GM18868 (cell line): Measurements from ENCODE around the gene ADAM10.

ENCODE experiments used
- ATAC-seq: cut with Tn5 transposase; IDR thresholded peaks from one replicate; pipeline ENCODE4 v1.9.1; 2021; ENCODE audit warnings: mild to moderate bottlenecking, moderate library complexity; ENCODE audit not compliant: unreplicated experiment

ADAM10 gene

DNA sequence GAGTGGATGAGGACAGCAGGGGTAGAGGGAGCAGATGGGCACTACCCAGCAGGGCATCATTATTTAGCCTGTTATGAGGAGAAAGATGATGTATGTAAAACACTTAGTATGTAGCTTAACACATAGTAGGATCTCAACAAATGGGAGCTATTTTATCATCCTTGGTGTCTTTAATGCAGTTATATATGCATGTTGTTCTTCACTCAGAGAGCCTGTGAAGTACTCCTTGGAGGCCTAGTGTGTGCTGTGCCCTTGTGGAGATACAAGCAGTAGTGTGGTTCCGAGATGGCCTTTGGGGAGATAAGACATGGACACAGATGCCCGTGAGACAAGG is 193.5 kb downstream of the ADAM10 start:
- ATAC-seq, result no peak

DNA sequence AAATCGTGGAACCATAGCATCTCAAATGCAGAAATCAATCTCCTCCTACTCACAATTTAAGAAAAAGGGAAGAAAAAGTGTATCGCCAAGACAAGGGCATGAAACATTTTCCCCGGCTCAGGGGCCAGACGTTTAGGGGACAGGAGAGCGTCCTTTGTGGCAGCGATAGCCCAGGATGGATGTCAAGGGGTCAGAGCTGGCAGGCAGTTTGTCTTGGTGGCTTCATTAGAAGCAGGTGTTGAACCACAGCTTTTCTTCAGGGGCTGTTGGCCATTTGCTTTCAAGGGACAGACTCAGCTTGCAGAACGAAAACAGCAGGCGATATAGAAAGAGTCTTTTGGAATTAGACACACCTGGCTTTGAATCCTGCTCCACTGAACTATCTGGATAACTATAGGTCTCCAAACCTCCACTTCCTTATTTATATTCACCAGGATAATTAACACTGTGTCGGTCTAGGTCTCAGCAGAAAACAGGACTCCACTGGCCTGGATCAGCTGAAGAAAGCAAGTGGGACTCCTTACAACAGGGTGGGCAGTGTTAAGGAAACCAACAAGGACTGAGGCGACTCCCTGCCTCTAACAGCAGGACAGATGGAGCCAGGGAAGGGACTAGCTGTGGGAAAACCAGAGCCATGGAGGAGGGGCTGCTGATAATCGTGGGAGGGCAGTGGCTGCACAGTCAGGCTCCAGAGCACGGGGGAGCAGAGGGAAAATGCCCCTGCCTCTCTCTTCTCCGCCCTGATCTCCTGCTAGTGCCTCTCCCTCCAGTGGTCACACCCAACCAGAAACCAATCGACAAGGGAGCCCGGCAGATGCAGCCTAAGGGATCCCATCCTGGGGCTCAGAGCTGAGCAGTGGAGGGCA is 194.1 kb downstream of the ADAM10 start:
- ATAC-seq, result no peak

DNA sequence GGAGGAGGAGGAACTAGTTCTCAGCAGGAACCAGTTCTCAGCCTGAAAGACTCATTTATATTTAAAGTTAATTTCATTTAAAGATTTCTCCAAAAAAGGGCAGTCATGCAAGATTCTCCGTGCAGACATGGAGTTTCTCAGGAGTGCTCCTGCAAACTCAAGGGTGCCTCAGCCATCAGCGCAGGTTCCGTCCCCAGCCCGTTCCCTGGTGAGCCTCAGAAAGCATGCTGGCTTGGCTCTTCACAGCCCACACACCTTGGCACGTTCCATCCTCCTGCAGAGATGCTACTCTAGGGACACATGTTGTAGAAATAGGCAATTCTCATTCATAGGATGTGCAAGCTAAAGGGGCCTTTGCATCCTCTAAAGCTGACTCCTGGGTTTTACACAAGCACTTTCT is 194.7 kb downstream of the ADAM10 start:
- no peak for ATAC-seq

DNA sequence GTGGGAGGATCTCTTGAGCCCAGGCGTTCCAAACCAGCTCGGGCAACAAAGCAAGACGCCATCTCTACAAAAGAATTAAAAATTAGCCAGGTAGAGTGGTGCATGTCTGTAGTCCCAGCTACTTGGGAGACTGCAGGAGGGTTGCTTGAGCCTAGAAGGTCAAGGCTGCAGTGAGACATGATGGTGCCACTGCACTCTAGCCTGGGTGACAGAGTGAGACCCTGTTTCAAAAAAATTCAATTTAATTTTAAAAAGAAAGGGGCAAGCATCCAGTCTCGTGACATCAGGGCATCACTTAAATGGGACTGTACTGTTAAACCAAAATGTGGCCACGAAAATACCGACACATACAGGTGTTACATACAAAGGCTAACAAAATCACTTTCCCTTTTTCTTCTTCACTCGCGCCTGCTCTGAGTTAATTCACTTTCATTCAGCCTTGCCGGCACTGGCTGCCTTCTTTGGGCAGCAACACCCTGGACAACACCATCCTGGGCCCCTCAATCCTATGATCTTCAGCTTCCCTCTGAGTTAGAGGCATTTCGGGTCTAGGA is 196.1 kb downstream of the ADAM10 start:
- no peak for ATAC-seq

DNA sequence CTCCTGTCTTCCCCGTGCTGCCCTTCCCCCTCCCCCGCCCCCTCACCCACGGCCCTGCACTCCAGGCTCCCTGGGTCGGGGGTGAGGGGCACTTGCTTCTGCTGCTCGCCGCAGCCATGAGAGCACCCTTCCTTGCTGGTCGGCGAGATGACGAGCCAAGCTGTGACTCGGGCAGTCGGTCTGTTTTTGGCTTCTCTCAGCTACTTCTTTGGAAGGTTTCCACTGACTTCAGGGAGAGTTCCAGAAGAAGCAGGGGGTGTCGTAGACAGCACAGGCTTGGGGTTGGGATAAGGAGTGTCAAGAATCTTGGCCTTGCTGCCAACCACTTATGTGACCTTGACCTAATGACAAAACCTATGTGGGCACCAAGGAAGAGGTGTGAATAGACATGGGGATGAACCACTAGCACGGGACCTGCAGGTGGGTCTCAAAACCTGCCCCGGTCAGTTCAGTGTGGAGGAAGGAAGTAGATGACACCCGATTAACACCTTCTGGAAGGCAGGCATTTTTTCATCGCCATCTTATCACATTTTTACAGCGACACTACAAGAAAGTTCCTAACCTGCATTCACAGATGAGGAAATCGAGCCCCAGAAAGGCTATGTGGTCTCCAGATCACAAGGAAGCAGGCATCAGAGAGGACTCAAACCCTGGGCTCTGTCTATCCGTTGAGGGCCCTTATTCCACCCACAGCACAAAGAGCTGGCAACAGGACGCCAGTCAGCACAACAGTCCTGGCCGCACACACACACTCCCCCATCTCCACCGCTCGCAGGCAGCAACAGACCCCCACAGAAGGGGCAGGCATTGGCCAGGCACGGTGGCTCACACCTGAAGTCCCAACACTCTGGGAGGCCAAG is 196.8 kb downstream of the ADAM10 start:
- no peak for ATAC-seq

DNA sequence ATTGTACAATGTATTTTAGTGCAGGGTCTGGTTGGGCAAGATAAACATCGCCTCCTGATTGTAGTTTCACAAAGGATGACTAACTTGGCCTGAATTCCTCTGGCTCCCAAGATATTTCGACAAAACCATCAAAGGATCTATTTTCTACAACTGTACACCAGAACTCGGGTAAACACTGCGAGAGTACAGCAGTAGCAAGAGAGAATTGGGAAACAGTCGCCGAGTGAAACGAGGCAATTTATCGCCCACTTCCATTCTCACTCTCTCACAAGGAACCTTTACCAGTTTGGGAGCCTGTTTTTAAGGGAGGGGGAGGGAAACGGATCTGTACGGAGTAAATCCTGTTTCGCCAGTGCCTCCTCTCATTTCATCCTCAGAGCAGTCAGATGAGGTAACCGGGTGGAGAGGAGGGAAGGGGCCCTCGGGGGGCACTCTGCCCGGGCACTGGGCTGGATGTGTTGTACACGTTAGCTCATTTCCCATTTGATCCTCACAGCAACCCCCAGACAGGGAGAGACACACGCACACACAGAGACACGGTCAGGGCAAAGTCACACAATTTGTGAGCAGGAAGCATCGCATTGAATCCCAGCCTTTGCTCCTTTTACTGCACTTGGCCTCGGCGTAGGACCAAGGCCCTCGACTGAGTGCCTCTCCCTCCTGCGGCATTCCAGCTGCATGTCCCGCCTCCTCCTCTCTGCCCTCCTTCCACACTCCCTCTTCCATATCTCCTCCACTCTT is 197.6 kb downstream of the ADAM10 start:
- ATAC-seq, result no peak

DNA sequence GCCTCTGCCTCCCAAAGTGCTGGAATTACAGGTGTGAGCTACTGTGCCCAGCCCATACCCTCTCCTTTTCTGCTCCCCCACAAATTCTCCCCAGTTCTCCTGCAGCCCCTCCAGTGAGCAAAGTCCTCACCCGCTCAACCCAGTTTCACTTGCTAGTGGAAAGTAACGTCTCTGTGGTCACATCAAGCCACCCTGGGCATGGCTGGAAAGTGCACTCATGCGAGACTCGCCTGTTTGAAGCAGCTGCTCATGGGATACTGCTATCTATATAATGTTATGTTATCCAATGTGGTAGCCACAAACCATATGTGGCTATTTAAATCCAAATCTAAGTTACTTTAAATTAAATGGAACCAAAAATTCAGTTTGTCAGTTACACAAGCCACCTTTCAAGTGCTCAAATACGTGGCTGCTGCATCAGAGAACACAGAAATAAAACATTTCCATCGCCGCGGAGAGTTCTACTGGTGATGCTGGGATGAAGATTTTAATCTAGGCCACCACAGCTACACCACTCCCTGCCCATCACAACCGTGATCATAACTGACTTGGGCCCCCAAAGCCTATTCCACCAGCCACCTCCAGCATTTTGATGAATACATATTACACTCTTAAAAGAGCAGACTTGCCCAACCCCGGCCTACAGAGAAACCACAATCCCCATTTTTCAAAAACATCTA is 198.3 kb downstream of the ADAM10 start:
- ATAC-seq, result no peak

DNA sequence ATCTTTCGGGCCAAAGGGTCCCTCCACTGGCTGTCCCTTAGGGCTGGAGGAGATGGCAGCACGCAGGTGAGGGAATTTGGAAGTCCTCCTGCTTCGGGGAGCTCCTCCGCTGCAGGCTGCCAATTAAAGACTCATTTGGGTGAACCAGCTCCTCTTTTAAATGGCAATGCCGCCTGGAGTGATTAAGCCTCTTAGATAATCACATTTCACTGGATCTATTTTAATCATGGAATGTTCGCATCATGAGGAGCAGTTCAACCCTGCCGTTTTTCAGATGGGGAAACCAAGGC is 199.8 kb downstream of the ADAM10 start:
- ATAC-seq, result no peak

DNA sequence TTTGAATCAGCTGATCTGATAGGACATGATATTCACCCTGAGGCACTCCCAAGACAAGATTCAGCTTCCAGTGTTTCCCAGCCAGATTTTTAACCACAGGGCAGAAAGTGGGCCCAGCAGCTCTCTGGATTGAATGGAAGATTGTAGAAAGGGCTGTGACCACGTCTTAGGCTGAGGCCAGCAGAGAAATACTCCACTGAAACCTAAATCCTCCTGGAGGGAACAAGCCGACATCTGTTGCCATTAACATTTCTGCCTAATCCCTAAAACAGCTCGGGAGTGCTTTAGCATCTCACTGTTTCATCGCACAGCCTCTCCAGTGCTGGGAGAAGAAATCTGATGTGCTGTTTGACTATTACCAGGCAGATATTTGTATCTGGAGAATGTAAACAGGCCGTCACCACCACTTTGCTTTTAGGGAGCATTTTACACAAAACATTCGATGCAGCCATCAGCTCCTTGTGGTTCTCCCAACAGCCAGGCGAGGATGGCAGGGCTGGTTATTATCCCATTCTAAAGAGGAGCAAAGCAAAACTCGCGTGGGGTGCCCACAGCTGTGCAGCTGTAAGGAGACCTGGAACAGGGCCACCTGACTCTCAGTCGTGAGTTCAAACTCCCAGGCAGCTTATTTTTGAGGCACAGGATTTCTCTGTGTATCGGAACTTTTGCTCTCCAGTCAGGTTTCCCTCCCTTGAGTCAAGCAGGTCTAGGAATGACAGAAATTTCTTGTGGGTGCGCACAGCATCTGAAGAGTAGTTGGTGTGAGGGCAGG is 200.3 kb downstream of the ADAM10 start:
- ATAC-seq, result no peak

DNA sequence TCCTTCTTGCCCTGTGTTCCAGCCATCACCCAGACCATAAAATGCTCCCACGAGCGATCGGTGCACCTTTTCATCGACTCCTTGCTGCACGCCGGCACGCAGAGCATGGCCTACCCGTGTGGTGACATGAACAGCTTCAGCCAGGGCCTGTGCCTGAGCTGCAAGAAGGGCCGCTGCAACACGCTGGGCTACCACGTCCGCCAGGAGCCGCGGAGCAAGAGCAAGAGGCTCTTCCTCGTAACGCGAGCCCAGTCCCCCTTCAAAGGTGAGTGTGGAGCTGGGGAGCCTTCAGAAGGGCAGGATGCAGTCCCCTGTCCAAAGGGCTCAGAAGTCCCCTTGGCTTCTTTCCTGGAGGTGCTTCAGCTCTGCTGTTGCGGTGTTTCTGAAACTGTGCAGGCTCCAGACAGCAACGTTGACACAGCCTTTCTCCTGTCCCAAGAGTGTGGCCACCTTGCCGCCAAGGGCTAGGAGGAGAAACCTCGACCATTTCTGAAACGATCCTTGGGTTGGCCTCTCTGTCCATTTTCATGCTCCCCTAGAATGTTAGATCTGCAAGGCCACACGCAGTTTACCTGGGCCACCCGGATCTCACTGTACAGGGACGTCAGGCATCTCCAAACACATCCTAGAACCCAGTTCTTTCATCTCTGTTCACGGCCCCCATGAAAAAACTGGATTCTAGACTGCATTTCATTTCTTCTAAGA is 201.0 kb downstream of the ADAM10 start:
- ATAC-seq, result no peak

DNA sequence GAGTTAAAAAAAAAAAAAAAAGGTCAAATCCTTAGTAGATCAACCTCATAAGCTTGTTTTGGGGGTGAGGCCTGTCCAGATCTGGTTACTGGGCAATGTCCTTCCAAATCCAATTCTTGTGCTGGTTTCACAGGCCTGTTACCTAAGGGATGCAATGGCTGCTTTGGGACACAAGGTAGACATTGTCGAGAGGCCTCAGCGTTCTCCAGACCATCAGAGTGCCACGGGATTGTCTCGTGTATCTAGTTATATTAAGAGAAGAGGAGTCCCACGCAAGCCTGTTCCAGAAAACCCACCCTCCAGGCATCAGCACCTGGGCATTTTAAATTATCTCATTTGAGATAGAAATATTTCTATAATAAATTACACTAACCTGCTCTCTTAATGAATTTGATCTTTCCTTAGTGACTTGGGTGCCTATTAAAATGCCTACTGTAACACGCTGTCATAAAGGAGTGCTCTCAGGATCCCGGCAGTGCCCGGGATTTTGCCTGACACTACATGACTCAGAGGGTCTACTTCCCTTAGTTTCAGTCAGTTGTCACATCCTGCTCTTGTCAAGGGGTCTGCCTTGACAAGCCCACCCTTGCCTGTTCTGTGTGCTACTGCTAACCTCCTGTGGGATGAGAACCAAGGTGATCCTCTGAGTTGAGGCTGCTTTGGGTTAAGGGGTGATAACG is 201.7 kb downstream of the ADAM10 start:
- ATAC-seq, result no peak

DNA sequence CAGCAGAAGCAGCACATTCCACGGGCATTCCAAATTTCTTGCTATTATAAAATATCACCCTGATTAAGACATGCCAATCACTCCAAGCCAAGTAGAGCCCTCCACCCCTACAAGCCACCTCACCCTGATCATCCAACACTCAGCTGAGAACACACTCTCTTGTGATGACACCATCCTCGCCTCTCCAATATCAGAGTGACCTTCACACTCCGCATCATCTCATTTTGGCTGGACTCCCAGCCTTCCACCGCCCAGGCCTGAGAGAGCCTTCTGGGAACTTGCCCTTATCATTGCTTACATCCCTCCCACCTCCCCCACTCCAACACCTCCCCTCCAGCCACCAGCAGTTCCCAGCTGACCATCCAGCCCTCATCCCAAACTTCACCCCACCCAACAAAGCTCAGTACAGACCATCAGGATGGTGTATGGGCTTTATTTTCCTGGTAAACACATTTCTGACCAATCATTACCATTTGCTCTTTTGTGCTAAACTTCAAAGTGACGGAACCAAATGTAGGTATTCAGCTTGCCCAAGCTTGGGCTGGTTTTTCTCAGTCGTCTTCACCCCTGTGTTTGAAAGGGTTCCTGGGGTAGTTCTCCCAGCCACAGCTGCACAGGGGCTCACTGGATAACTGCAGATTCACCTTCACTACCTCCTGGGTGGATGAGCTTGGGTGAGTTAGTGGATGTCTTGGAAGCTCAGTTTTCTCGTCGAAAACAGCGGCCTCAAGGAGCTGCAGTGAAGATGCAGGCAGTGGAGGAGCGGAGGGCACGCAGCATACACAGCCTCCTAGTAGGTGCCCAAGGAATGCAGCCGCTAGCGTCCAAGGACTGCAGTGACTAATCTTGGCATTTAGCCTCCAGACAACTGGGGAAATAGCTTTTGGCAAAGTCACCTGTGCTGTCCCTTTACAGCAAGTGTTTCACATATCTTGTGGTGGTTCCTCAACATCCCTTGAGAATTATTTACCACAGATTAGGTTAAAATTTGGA is 202.6 kb downstream of the ADAM10 start:
- no peak for ATAC-seq

DNA sequence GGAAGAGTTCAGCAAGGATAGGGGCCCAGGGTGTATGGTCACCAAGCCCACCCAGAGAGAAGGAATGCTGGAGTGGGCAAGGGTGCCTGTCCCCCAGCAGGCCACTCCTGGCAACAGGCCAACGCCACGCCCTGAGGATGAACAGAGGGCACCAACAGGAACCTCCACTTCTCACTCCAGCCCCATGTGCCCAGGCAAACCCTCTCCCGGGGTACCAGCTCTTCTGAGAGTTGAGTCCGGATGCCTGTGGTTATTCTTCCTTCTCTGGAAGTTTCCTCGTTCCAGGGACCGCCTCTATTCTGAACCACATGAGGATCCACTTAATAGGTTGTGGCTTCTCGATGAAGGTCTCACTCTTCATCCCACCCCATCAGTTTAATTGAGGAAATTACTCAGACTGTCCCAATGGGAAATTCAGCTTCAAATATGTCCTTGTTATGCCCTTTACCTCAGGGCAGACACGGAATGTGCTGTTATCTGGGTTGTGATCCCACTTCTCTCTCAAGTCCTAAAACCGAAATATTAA is 203.4 kb downstream of the ADAM10 start:
- ATAC-seq, result no peak

DNA sequence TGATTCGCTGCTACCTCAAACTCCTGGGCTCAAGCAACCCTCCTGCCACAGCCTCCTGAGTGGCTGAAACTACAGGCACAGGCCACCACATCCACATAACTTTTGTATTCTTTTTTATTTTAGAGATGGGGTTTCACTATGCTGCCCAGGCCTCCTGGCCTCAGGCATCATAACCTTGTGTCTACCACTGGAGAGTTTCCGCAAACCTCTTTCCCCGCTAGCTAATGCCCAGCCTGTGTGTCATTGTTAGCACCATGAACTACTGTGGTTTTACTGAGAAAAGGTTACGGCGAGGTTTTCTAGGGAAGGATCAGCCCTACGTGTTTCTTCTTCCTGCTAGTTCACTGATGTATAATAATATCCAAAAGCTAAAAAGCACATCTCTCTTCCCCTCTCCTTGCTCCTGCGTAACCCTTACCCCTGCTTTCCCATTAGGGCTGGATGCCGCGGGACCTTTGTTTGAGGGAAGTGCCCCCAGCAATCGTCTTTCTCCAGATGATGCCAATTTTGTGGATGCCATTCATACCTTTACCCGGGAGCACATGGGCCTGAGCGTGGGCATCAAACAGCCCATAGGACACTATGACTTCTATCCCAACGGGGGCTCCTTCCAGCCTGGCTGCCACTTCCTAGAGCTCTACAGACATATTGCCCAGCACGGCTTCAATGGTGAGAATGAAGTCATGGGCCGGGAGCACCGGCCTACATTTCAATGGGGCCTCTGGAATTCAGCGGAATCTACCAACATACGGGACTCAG is 204.0 kb downstream of the ADAM10 start:
- ATAC-seq, result no peak

DNA sequence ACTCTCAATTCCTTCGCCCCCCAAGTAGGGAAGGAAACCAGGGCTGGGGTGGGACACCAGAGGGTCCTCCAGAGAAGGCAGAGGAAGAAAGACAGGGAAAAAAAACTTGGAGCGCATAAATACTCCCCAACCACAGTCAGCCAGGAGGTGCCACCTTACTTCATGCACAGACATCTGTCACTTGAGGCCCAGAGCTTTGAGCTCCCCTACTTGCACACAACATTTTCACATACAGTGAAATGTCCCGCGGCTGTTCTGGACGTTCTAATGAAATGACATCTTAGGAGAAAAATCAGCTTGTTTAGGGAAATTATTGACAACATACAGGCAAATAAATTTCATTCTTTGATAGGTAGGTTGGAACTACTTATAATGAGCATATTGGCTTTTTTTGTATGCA is 204.8 kb downstream of the ADAM10 start:
- ATAC-seq, result no peak

DNA sequence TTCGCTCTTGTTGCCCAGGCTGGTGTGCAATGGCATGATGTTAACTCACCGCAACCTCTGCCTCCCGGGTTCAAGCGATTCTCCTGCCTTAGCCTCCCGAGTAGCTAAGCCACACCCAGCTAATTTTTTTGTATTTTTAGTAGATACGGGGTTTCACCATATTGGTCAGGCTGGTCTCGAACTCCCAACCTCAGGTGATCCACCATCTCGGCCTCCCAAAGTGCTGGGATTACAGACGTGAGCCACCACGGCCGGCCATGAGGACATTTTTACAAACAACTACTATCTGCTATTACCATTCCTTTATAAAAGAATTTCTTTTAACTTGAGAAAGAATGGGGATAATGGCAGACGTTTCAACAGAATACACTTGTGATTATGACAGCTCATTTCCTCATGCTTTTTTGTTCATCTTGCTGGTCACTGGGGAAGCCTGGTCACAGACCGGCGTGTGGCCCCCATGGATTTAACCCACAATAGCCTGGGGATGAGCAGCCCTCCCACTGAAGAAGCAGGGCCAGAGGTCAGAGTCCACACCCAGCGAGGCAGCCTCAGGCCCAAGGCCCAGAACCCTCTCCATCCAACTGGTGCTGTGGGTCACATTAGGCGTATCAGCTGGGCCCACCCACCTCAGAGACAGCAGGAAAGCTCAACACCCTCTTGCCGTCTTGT is 205.7 kb downstream of the ADAM10 start:
- no peak for ATAC-seq
